Kidney capillary endothelial cell (primary cell): ENCODE data around the gene CCDC13.

Source experiments
- DNase-seq: peaks from one replicate; pipeline ENCODE4 v3.0.0-alpha.2; 2018; ENCODE audit warnings: low spot score

CCDC13 gene

DNA sequence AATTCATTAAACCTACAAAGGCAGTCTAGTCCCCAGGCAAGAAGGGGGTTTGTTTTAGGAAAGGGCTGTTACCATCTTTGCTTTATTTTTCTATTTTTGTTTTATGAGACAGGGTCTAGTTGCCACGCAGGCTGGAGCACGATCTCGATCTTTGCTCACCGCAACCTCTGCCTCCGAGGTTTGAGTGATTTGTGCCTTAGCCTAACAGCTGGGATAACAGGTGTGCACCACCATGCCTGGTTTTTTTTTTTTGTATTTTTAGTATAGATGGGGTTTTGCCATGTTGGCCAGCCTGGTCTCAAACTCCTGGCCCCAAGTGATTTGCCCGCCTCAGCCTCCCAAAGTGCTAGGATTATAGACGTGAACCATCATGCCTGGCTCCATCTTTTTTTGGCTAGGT is 26.3 kb upstream of the CCDC13 start:
- DNase-seq = no peak

DNA sequence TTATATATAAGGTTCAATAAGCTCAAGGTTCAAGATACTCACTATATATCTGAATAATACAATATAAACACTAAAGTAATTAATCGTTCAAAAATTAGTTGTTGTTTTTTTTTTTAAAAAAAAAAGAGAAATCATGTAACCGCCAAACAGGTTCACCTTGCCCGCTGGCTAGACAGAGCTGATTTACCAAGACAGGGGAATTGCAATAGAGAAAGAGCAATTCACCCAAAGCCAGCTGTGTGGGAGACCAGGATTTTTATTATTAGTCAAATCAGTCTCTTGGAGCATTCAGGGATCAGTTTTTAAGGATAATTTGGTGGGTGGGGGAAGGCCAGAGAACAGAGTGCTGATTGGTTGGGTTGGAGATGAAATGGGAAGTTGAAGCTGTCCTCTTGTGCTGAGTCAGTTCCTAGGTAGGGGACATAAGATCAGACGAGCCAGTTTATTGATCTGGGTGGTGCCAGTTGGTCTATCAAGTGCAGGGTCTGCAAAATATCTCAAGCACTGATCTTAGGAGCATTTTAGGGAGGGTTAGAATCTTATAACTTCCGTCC is 23.4 kb upstream of the CCDC13 start:
- DNase-seq = no peak

DNA sequence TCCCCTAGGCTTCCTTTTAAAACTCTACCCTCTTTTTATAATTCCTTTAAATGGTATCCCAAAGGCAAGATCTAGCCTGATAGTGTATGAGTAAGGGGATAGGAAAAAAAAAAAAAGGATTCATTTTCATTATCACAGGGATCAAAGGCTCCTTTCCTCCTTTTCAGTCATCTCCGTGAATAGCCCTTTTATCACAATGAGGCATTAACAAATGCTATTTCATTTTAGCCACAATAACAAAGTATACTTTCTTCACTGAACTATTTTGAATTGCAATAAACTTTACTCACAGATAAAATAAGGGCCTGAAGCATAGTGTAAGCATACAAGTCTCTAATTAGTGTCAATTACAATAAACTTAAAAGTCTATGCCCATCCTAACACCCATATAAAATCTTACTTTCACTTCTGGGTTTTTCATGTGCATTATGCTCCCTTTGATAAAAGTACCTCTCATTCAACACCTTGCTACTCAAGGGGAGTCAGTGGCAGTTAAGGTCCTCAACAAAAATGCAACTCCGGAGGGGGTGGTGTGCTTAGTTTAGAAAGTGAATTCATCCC is 22.6 kb upstream of the CCDC13 start:
- DNase-seq = no peak

DNA sequence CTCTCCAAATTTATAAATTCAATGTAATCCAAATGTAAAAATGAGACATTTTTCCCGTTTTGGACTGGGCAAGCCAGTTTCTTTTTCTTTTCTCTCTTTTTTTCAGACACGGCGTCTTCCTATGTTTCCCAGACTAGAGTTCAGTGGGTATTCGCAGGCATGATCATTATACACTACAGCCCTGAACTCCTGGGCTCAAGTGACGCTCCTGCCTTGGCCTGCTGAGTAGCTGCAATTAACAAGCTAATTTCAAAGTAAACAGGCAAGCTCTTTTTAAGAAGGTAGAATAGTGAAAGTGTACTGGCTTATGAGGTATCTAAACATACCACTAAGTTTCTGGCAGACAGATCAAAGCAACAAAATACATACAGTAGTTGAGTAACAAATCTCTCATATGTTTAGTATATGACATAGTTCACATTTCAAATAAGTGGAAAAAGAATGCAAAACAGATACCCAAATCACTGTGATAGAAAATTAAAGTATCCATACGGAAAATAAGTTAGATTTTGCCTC is 17.7 kb upstream of the CCDC13 start:
- no peak for DNase-seq

DNA sequence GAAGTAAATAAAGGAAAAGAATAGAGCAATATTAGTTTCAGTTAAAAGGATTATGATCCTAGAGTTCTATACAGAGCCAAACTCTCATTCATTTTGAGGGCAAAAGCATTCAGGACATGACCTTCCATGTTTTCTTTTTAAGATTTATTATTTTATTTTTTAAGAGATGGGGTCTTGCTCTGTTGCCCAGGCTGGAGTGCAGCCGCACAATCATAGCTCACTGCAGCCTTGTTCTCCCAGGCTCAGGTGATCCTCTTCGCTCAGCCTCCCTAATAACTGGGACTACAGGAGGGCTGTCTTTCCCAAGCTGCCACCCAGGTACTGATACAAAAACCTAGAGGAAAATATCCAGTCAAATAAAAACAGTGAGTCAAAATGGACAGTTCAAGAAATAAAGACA is 13.6 kb upstream of the CCDC13 start:
- no peak for DNase-seq

GRCh38 chr3:42786212-42786611 is 13.2 kb upstream of the CCDC13 start:
- DNase-seq = no peak

DNA sequence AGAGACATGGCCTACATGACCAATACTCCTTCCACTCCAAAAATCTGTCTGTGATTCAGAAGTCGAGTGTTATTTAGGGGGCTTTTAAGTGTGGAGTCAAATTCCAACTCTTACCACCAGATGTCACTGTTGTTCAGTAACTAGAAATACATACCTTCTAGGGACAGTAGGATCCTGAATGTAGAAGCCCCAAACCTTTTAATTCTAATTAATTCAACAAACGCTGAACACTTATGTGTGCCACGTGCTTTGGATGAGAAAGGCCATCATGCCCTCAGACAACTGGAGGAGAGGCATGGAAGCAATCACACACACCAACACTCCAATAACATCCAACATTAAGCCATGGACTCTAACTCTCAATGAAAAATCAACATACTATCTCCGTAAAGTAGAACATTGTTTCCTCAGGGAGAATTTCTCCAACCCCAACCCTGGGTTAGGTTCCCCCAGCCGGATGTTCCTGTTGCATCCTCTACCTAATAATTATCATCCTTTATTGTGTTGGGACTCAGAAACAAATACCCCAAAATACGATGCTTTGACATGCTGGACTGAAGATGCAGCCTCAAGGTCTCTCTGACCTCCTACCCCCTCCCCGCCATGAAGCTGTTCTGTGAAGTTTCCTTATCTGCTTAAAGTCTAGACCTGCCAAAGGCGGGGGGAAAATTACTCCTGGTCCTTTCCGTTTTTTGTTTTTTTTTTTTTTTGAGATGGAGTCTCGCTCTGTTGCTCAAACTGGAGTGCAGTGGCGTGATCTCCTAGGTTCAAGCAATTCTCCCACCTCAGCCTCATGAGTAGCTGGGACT is 8.0 kb upstream of the CCDC13 start:
- peak; percentile 61 for DNase-seq

GRCh38 chr3:42780398-42780797 is 7.3 kb upstream of the CCDC13 start:
- no peak for DNase-seq

- DNase-seq = no peak
Observed at GRCh38 chr3:42778644-42779043, 5.6 kb upstream of the CCDC13 start.

DNA sequence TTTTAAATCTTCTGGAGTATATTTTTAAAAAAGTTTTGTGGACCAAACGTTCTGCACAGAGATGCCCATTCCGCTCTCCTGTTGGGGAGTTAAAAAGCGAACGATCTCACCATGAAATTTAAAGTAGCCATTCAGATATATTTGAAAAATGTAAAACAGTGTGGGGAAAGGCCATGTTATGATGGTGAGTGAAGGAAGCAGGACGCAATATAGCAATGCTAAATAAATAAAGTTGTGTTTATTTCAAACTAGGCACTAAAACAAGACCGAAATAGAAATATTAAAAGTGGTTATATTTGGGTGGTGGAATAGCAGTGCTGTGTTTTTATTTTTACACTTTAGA is 327 bp upstream of the CCDC13 start:
- no peak for DNase-seq

- no peak for DNase-seq
Observed at GRCh38 chr3:42771271-42771670, 1.8 kb downstream of the CCDC13 start.

DNA sequence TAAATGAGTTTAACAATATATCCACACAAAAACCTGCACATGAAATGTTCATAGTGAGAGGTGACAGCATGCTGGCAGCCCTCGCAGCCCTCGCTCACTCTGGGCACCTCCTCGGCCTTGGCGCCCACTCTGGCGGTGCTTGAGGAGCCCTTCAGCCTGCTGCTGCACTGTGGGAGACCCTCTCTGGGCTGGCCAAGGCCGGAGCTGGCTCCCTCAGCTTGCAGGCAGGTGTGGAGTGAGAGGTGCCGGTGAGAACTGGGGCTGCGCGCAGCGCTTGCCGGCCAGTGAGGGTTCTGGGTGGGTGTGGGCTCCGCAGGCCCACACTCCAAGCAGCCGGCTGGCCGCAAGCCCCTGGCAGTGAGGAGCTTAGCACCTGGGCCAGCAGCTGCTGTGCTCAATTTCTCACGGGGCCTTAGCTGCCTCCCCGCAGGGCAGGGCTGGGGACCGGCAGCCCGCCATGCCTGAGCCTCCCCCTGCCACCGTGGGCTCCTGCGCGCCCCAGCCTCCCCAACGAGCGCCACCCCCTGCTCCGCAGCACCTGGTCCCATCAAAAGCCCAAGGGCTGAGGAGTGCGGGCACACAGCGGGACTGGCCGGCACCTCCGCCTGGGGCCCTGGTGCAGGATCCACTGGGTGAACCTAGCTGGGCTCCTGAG is 3.4 kb downstream of the CCDC13 start:
- DNase-seq = no peak

DNA sequence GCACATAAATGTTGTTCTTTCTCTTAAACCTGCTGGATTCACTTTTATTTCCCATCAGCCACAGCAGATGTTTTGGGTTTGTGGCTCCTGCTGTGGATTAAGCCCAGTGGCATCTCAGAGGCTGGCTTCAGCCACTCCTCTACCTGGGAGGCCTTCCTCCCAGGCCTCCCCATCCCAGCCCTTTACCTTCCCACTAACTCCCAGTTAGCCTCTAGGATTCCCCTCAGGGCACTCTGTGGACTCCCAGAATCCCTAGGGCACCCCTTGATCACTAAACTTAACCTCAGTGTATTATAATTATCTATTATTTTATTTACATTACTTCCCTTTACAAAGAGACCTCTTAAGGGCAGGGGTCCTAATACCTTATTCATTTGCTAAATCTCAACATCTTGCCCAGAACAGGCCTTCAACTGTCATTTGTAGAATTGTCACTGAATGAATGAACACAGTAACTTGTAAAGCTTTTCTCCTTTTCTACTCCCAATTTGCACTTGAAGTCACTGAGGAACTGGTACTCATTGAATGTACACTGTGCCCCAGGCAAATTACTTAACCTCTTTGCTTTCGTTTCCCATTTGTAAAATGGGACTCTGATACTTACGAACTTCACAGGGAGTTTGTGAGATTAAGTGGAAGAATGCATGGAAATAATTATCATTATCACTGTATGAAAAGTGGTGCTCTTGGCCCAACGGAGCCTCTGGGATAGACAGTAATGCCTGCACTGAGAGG is 8.3 kb downstream of the CCDC13 start:
- DNase-seq = no peak

DNA sequence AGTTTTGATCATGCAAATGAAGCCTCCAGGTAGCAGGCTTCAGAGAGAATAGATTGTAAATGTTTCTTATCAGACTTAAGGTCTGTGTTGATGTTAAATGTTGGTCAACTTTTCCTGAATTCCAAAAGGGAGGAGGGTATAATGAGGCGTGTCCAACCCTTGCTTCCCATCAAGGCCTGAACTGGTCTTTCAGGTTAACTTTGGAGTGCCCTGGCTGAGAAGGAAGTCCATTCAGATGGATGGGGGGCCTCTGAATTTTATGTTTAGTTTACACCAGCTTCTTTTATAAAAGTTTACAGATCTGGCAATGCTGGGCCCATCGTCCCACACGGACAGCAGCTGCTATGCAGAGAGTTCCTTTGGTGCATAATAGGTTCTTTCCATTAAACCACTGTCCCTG is 8.9 kb downstream of the CCDC13 start:
- no peak for DNase-seq

GRCh38 chr3:42763021-42763420 is 10.0 kb downstream of the CCDC13 start:
- DNase-seq = no peak

DNA sequence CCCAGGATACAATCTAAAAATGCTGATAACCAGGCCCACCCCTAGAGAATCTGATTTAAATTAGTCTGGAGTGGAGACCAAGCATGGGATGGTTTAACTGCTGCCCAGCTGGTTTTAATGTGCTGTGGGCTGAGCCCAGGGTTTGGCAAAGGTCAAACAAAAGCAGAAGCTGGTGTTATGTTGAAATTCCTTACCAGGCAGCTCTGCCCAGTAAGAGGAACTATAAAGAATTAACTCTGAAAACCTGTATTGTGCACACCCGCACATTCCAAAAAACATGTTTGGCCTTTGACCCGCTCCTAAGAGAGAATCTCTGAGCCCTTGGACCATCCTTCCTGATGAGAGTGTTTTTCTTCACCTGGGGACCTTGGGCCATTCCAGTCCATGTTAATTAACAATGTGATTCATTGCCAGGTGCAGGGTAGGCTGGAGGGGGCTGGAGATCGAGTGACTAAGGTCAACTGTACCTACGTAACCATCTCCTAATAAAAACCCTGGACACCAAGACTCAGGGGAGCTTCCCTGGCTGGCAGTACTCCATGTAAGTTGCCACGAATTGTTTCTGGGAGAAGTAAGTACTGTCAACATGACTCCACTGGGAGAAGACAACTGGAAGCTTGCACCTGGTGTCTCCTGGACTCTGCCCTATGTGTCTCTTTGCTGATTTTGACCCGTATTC is 10.9 kb downstream of the CCDC13 start:
- DNase-seq = no peak

- DNase-seq = no peak
Observed at GRCh38 chr3:42758126-42758525, 14.9 kb downstream of the CCDC13 start.

DNA sequence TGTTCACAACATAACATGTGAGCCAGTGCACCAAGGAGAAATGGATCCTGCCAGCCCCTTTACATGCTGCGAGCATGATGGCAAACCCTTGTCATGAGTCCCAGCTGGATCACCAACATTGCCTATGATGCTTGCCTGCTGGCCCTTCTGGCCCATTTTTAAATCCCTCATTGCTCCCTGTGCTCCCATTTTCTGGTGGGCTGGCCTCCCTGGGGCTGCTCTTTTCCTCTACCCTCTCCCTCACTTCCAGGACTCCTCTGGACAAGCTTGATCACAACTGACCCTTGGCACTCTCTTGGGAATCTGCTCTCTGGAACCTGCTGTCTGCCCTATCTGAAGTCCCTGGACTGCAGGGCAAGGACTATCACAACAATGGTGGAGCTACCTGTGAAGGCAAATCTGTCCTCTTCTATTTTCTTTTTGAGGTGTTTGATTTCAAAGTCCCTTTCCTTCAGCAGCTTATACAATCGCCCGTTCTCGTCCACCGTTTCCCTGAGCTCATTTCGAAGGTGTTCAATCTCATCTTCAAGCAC is 16.3 kb downstream of the CCDC13 start:
- no peak for DNase-seq

DNA sequence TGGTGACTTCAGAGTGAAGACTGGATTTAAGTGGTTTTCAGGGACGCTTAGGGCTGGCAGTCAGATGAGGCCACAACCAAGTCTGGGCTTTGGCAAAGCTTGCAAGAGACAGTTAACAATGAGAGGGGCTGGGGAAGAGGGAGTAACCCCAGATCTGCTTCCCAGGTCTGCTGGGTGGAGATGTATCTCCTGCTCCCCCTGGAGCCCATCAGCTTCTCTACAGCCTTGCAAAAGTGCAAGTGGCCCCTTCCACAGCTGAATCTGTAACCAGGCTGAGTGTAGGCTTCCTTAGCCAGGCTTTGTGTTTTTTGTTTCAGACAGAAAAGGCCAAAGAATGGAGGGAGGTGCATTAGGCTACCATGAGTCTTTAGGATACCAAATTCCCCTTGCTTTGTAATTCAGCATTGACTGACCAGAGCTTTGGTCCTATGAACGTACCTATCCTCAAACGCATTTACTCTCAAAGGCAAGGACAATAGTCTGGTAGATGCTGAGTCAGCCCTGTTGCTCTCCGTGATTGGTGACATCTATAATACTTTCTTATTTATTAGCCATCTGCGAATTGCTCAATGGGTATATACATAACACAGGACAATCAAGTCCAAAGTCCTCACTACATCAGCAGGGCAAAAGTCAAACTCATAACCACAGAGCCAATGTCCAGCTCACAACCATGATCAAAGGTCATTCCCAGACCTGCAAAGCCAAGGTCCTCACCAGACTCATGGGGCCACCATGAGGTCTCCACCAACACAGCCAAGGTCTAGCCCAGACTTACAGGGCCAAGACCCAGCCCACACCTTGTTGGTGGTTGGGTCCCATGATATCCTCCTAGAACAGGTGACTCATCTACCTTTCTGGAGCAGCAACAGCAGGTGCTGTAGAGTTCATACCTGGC is 17.1 kb downstream of the CCDC13 start:
- DNase-seq = no peak

GRCh38 chr3:42753757-42754156 is 19.3 kb downstream of the CCDC13 start:
- no peak for DNase-seq
